Activated CD8-positive, alpha-beta memory T cell treated with anti-CD3 and anti-CD28 coated beads for 48 hours (primary cell): Measurements from ENCODE around the gene KCNH1.

Experiments
- DNase-seq, 3 experiments: peaks; one replicate each; pipeline ENCODE4 v3.0.0-alpha.2; 2020; ENCODE audit warnings: low read depth in 2 of 3, low spot score in 2 of 3

KCNH1 gene

DNA sequence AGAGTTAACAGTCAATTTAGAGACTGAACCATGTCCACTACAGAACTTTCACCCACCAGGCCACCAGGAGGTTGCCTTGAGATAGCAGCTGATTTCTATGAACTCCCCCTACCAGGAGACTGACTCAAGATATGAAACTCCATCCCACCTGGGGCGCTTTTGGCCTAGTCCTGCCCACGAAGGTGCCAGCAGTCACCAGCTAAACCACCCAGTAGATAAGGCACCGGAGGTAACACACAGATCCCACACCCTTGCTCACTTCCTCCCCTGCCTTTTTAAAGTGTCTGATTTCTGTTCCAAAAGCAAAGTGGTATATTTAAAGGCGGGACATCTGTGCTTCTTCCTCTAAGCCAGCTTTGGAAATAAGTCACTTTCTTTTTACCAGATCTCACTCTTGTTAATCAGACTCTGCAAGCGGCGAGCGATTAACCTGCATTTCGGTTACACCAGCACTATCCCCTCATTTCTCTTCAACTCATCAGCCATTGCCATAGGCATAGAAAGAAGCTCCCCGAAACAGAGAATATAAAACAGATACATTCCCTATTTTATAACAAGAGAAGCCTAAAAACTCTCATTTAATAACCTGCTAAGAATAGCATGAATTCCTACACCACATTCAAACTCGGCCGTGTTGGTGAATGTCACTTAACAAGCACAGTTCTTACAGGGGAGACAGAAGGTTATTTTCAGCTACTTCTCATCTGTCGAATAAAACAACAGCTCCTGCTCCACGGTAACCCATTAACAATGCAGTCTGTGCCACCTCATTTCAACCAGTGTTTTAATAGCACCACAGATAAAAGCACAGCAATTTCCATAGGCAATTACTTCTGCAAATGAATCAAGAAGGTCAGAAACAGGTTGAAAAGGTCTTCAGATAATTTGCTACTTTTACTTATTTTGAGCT lies 318.1 kb downstream of the KCNH1 start:
- DNase-seq: no peak

DNA sequence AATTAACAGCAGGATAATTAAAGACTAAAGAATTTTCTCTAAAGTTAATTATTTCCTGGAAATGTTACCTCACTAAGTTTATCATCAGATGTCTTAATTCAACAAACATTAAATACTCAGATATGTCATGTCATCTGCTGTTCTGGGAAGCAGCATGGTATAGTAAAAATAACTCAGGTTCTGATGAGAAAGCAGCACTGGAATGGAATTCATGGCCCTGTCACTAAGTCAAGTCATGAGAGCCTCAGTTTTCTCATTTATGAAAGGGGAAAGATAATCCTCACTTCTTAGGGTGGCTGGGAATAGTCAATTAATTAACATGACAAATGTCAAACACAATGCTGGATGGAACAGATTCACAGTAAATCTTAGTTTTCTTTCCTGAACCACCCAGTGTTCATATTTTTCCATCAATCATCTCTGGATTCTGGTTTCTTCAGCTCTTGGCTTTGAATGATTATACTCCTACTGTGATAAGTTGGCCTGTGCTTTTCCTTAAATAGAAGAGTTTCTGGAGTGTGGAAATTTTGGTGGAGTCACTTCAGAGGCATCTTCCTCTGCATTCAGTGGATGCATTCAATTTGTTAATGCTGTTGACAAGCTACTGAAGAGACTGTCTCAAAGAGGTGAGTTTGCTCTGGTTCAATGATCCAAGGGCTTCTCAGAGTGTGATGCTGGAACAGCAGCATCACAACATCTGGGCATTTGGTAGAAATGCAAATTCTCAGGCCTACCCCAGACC lies 319.4 kb downstream of the KCNH1 start:
- DNase-seq: no peak

DNA sequence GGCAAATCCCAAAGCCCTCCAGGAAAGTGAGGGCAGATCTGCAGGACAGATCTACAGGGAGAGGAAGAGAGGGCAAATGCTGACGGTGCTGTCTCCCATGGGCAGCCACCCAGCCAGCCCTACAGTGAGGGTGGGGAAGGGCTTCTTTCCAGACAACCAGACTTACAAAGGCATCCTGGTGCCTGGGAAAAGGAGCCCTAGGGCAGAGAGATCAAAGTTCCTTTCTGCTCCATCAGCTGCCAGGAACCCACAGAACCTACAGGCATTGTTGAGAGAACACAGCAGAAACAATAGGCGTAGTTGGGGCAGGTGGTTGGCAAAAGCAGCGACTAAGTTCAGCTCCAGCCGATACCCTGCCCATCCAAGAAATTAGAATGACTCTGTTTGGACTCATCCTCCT lies 332.4 kb downstream of the KCNH1 start:
- DNase-seq: no peak

DNA sequence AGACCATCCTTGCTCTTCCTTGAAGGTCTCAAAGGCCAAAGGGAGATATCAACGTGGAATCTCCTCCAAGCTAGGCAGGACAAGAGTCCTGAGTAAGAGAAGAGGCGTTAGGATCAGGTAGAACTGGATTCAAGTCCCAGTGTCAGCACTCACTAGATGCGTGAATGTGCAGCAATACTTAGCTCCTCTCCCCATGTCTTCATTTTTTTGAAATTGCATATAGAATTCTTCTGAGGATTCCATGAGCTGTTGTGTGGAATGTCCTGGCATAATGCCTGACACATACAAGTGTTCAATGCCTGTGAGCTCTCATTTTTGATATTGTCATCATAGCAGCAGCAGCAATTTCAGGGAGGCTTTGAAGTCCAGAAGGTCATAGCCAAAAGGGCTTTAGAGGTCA lies 333.2 kb downstream of the KCNH1 start:
- DNase-seq: no peak

DNA sequence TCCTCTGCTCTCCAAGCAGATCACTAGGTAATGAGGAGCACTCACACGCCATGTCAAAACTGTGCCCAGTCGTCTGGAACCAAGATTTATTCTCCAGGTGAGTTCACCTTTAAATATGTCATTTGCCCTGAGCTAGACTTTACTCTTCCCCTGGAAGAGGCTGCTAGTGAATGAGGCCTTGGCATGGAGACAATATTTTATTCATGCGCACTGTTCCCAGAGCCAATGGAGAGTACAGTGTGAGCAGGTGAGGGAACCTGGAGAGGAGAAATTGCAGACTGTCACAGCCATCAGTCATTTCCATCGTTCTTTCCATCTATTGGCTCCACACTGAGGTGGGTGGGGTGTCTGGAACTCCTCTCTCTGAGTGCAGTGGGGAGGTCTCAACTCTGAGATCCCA lies 333.6 kb downstream of the KCNH1 start:
- DNase-seq: no peak

DNA sequence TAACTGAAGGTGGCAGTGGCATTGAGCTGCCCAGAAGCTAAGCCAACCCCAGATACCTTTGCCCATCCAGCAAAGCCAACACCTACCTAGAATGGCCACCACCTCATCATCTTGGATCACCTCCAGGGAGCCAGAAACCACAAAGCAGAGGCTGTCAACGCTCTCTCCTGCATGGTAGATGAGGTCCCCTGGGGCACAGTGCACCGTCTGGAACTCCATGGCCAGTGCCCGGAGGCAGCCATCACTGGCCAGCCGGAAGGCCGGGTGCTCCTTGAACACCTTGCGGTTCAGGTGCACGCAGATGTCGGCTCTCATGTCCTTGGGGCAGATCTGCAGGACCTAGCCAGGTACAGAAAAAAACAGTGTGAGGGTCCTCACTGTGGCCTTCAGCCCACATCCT lies 336.5 kb downstream of the KCNH1 start:
- no peak for DNase-seq

DNA sequence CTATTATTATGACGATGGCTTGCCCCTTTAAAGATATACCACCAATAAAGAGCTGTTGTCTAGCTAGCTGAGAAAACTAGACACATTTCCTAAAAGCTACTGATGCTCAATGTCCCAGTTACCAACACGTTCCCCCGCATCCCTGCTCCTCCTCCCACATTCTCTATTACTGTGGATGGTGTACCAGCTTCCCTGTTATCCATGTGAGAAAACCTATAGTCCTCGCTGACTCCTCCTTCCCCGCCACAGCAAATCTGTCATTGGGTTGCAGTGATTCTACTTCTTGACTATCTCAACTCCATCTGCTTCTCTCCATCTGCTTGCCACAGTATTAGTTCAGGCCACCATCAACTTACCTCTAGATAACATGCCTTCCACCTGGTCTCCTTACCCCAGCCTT lies 337.5 kb downstream of the KCNH1 start:
- DNase-seq: no peak

DNA sequence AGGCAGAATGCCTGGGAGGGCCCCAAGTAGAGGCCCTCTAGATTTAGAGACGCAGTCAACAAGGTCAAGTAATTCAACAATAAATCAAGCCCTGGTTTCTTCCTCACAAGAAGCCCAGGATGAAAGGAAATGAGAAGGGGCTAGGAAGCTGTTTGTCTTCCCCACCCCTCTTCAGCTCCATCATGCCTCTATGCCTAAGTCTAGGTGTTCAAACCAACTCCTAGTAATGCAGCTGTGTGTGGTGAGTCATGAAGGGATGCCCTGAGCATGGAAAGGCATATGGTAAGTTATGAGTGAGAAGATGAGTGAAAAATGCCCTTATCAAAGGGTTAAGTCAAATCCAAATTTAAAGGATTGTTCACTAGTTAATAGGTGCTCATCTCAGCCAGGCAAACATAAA lies 339.5 kb downstream of the KCNH1 start:
- no peak for DNase-seq

DNA sequence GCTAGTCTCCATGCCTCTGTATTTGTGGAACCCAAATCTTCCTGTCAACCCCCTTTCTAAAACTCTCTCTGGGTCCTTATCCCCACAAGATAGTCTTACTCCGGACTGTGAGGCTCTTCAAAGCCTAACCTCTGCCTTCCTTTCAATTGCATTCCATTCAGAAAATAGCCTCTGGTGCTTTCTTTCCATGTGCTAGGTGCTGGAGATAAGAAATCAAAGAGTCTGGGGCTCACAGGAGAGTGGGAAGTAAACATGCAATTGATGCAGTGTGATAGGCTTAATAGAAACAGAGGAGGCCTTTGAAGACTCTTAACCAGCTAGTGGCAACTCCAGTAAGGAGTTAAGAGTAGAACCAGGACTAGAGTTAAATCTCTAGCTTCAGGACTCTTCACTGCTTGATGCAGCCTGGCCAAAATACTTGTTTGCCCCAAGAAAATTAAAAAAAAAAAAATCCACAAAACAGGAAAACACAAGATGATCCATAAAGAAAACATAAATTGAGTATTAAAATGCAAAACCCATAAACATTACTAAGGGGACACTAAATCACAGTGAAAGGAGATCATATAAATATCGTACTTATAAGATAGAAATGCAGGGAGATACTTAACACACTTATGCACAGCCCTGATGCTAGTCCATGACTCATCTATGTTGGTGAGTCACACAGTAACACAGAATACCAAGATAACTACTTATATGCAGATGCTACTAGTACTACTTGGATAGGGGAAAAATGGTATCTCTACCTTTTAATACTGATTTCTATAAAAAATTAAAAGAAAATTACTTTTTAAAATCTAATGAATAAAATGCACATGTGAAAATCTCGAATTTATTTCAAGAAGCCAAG lies 341.5 kb downstream of the KCNH1 start:
- DNase-seq: no peak

DNA sequence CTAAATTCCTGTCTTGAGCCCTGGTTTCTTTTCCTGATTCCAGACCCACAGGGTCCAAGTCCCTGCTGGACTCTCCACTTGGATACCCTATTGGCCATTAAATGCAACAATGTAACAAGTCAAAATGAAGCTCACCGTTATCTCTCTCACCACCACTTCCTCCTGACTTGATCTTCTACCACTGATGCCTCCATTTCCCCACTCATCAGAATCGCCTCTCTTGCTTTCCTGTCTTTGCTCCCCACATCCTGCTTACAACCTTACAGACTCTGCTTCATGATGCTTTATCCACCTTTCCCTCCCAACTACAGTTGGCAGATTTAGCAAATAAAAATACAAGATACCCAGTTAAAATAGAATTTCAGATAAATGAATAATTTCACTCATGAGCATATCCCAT lies 343.8 kb downstream of the KCNH1 start:
- no peak for DNase-seq

DNA sequence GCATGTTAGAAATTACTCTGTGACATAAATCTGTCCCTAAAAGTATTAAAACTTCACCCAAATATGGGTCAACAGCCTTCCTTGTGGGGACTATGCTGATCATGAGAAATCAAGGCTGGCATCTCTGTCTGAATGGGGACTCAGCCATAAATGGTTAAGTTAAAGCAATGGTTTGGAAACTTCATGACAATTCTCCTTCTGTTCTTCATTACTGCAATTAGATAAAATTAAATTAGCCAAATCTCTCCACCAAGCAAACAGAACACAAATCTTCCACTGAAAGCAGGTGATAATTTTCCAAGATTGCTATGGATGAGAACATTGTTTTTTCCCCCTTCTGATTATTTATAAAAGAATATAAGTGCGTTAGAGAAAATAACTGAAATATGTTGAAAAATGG lies 346.1 kb downstream of the KCNH1 start:
- no peak for DNase-seq

DNA sequence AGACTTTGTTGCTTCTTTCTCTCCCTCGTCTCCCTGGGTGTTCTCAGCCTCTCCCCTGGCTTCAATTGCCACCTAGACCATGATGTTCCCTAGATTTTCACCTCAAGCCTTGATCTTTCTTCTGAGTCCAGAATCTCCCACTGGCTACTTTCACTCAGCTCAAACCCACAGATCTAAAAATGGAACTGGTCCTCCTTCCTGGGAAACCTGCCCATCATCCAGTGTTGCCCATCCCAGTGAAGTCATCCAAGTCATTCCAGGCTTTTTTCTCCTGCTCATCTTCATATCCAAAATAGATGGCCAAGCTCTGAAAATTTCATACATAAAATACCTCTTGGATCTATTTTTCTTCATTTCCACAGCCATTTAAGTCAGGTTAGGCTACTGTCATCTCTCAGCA lies 347.4 kb downstream of the KCNH1 start:
- no peak for DNase-seq

DNA sequence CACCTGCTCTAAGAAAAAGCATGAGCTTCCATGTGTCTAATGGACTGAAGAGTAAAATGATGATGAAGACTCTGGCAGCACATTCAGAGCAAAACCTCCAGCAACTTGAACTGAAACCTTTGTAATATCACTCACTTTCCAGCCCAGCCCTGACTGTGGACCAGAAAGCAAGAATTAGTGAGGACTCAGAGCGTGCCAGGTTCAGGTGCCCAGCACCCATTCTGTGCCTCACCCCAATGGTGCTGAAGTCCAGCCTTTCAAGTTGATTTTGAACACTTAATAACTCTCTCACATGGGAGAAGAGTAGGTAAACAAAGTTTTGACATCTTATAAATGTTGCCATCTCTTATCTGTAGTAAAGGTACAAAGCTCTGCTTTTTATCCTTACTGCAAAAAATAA lies 350.0 kb downstream of the KCNH1 start:
- no peak for DNase-seq

DNA sequence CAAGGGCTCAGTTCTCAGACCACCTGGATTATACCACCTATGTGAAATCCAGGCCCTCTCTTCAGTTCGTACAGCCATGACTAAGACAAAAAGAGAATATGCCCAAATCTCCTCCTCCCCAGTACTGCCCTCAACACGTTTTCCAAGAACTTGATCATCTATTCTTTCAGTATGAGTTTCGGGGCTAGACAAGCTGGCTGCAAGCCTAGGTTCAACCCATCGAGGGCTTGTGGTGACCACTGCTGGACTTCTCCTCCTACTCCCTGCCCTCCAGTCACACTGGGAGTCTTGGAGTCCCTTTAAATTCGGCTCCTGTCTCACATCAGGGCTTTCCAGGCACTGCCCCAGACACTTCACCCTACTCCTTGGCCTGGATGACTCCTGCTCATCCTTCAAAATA lies 352.3 kb downstream of the KCNH1 start:
- DNase-seq: no peak

DNA sequence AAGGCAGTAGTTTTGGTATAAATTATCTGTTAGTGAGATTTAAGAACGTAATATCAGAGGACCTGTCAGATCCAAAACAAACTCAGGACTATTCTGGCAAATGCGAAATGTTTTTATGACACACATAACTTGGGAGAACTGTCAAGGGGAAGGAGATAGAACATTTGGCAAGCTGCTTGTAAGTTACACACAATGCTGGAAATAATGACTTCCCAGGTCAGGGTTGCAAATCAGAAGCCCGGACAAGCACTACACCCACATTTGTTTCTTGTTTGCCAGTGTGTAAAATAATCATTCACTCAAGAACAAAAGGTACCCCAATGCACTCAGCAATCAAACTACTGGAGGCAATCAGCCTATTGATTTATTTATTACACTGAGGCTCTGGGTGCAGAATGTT lies 354.7 kb downstream of the KCNH1 start:
- no peak for DNase-seq

DNA sequence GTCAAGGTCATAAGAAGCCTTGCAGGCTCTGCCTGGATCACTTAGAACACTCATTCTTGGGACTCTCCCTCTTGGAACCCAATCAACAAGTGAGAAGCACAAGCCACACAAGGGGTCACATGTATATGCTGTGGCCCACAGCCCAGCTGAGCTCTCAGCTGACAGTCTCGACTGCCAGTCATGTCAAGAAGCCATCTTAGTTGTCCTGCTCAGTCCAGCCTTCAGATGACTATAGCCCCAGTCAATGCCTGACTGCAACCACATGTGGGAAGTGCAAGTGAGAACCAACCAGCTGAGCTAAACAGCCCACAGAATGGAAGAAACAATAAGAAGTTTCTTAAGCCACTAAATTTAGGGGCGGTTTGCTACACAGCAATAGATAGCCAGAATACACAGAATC lies 356.0 kb downstream of the KCNH1 start:
- DNase-seq: no peak

DNA sequence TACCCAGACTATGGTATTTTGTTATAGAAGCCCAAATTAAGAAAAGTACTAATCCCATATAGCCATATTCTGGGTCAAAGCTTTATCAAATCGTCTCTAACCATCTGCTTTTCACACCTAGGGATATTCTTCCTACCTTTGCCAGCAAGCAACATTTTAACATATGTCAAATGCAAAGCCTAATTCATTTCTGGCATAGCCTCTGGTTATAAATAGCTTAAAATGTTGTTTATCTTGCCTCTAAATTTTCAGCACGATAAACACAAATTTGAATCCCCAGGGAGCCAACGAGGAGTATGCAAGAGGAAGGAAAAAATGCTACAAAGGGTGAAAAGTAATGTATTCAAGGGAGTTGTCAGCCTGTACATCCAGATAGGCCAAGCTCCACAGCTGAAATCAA lies 357.2 kb downstream of the KCNH1 start:
- DNase-seq: no peak

DNA sequence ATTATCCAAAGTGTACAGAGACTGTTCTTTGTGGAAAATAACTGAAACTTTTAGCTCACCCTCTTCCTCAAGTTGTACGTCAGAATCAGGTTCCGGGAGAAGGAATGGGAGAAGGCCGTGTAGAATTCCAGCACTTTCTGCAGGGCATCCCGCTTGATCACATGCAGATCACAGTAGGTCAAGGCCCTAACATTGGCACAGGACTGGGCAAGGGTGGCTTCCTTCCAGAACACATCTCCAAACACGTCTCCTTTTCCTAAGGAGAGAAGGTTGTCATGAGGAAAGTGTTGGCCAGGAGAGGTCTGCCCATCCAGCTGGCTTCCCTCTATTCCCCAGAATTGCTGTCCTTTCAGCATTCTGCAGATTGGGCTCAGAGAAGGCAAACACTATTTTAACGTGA lies 358.7 kb downstream of the KCNH1 start:
- DNase-seq: no peak

DNA sequence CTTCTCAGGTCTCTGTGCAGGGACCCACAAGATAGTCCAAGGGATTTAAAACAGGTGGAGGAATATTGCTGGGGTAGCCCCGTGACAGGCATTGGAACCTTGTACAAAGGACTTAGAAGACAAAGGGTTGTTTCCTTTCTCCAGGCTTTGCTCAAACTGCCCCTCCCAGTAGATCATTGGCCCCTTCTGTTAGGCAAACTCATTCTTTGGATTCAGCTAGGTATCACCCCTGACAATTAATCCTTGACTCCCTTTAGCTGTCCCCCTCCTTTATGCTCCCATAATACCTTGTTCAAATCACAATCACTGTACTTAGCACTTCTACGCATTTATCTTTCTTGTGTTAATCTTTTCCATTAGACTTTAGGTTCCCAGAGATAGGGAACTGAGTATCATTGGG lies 360.5 kb downstream of the KCNH1 start:
- no peak for DNase-seq

DNA sequence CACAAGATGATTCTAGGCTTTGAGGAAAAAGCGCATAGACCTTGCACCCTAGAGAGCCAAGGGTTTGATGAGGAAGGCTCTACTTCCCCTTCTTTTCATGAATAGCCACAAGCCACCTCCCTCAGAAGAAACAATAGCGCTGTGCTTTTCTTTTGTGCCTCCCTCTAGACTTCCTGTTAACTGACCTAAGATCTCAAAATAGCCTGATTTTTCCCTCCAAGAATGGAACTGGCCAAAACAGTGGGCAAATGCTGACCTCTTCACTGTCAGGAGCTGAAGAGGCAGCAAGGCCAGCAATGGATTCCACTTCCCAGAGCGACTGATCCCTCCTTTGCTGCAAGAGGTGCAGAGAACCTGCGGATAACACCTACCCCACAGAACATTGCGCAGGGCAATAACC lies 362.8 kb downstream of the KCNH1 start:
- no peak for DNase-seq

DNA sequence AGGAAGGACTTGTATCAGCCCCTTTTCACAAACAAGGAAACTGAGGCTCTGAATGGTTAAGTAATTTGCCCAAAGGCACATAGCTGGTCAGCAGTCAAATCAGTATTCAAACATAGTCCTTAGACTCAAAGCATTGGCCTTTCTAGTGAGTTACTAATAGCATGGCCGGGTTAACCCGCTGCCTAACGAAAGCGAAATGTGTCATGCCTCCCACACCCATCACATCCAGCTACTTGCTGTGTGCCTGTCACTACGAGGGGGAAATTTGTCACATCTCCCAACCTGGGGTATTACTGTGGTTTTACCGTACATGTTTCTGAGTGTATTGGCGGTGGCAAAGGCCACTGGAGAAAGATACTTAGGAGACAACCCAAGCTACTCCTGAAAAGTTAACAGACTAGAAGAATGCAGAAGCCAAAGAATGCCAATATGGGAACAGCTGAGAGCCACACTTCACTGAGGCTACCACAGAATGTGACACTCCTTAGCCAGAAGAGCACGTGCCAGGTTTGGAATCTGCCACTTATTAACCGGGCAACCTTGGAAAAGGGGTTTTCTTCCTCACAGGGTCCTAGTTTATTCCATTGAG lies 363.5 kb downstream of the KCNH1 start:
- DNase-seq: no peak
